Brain microvascular endothelial cell (primary cell): Measurements from ENCODE around the gene HOXC12.

Source experiments
- DNase-seq: peaks from one replicate; pipeline ENCODE4 v3.0.0-alpha.2; 2020
- H3K27ac ChIP-seq: fragments of 250-450 bp; sonication (Bioruptor Pico); 2 replicates; pipeline ENCODE4 v1.5.1; 2020; ENCODE audit warnings: mild to moderate bottlenecking, moderate library complexity
- H3K27me3 ChIP-seq: fragments of 250-450 bp; sonication (Bioruptor Pico); replicated peaks from 2 replicates; pipeline ENCODE4 v1.5.1; 2020; ENCODE audit warnings: mild to moderate bottlenecking
- H3K36me3 ChIP-seq: fragments of 250-450 bp; sonication (Bioruptor Pico); replicated peaks from 2 replicates; pipeline ENCODE4 v1.5.1; 2020; ENCODE audit warnings: mild to moderate bottlenecking
- H3K4me3 ChIP-seq: 2 replicates; pipeline ENCODE4 v1.5.1; 2011; ENCODE audit warnings: low read depth, mild to moderate bottlenecking, control low read depth, low read length, moderate library complexity
- in situ Hi-C: cut with HindIII; loops from 2 replicates; pipeline ENCODE4 v1.10.0; 2017; ENCODE audit warnings: low sequenced_read_pairs, low pct_ligation_motif_present
- TF ChIP-seq, protein P1 (sequence below): IDR thresholded peaks from 2 replicates; pipeline ENCODE4 v1.5.1; 2011; ENCODE audit warnings: low read depth, mild to moderate bottlenecking, moderate library complexity, low read length, control low read depth, inconsistent platforms; ENCODE audit errors: missing control alignments

Gene HOXC12

DNA sequence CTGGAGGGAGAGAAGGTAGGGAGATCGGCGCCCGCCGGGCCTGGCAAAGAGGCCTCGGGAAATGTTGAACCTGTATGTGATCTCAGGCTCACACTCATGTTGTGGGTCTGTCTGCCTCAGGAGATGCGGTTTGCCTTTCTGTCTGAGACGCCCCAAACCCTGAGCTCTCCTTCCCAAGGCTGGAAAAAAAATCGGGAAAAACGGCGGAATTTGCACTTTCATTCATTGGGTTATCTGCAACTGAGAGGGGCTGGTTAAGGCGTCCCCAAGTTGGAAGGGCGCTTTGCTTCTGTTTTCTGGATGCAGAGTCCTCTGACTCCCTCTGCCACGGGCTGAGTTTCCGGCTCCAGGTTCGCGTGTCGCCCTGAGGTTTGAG lies 40.3 kb downstream of the HOXC12 start:
- TF ChIP-seq, protein P1, sequence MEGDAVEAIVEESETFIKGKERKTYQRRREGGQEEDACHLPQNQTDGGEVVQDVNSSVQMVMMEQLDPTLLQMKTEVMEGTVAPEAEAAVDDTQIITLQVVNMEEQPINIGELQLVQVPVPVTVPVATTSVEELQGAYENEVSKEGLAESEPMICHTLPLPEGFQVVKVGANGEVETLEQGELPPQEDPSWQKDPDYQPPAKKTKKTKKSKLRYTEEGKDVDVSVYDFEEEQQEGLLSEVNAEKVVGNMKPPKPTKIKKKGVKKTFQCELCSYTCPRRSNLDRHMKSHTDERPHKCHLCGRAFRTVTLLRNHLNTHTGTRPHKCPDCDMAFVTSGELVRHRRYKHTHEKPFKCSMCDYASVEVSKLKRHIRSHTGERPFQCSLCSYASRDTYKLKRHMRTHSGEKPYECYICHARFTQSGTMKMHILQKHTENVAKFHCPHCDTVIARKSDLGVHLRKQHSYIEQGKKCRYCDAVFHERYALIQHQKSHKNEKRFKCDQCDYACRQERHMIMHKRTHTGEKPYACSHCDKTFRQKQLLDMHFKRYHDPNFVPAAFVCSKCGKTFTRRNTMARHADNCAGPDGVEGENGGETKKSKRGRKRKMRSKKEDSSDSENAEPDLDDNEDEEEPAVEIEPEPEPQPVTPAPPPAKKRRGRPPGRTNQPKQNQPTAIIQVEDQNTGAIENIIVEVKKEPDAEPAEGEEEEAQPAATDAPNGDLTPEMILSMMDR = no peak
- H3K27me3 ChIP-seq = peaks cover 94% of the 10 kb centered on the region
- no peak overlapping the region for H3K4me3 ChIP-seq
- no peaks in the 10 kb centered on the region for H3K36me3 ChIP-seq
- DNase-seq = no peak
- H3K27ac ChIP-seq = no peak overlapping the region
- in situ Hi-C loops = no loop called here

DNA sequence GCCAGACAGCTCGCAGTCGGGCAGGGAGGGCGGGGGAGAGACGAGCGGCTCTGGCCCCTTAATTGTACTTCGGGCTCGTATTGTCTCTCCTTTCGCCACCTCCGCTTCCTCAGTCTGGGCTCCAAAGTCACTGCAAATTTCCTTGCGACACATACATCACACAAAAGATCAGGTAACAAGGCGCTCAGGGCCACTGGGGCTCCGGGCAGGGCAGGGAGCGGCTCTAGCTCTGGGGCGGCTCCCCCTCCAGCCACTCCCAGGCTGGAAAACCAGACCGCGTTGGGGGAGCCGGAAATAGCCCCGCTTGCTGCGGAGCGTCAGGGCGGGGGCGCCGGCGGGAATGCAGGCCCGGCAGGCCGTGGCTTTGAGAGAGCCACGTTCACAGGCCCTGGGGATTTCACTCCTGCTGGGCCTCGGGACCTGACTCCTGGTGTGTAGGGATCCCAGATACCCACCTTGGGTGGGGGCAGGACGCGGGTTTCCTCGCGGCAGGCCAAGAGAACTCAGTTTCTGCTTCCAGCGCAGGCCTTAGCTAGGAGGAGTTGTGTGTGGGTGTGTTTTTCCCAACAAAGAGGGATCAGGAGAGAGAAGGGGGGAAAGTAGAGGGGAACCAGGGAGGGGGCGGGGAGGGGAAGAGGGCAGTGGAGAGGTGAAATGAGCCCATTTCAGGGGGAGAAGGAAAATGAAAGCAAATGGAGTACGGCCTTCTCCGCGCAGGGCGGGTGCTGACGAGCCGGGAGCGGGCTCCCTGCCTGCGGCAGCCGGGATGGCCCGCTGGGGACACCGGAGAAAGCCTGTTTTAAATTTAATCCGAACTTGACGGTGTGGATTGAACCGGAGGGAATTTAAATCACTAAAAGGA lies 40.9 kb downstream of the HOXC12 start:
- peak overlapping the region; percentile 22 for H3K4me3 ChIP-seq
- H3K27me3 ChIP-seq = peaks cover 94% of the 10 kb centered on the region
- TF ChIP-seq, protein P1 = no peak
- no peaks in the 10 kb centered on the region for H3K36me3 ChIP-seq
- no peak for DNase-seq
- H3K27ac ChIP-seq = no peak overlapping the region
- in situ Hi-C loops = no loop called here

DNA sequence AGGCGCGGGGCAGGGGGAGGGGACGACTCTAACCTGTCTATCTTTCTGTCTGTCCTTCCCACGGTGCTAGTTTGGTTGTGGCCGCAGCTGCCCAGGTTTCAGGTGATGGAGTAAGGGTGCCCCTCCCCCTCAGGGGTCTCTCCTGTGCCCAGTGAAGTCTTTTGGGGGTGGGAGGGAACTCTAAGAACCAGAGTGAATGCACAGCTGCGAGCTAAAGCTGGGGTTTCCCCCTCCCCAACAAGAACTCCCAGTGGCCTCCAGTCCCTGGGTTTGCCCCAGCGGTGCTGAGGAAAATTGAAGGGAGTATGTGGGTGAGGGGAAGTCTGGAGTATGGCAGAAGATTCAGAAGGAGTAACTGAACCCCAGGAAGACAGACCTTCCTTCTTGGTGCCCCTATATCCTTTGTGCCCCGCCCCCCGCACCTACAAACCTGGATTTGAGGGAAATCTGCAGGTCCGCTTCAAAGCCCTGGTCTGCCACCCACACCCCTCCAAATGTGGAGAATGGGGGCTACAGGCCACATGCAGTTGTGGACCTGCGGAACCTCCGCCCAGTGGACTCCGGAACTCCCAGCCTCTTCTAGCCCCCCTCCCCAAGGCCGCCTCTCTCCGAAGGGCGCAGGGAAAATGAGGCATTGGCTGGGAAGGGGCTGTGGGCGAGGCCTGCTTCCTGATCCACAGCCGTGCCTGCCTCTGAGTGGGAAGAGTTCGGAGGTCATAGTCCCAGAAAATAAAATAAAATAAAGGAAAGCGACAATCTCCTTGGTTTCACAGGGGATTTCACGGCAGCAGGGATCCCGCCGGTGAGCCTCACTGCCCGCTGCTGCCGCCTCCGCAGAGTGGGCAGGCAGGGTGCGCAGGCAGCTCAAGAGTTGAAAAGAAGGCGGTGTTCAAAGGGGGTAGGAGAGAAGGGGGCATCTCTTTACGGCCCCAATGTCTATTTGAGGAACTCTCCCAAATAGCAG lies 41.8 kb downstream of the HOXC12 start:
- TF ChIP-seq, protein P1 = no peak
- Histone ChIP-seq H3K27ac (no peak overlapping the region), H3K36me3 (no peaks in the 10 kb centered on the region), H3K27me3 (peaks cover 94% of the 10 kb centered on the region), H3K4me3 (no peak overlapping the region)
- DNase-seq = no peak
- in situ Hi-C loops = no loop called here

- no peak overlapping the region for H3K4me3 ChIP-seq
- TF ChIP-seq, protein P1 = no peak
- no peak overlapping the region for H3K27ac ChIP-seq
Observed at GRCh38 chr12:53997204-53998109, 42.8 kb downstream of the HOXC12 start.

DNA sequence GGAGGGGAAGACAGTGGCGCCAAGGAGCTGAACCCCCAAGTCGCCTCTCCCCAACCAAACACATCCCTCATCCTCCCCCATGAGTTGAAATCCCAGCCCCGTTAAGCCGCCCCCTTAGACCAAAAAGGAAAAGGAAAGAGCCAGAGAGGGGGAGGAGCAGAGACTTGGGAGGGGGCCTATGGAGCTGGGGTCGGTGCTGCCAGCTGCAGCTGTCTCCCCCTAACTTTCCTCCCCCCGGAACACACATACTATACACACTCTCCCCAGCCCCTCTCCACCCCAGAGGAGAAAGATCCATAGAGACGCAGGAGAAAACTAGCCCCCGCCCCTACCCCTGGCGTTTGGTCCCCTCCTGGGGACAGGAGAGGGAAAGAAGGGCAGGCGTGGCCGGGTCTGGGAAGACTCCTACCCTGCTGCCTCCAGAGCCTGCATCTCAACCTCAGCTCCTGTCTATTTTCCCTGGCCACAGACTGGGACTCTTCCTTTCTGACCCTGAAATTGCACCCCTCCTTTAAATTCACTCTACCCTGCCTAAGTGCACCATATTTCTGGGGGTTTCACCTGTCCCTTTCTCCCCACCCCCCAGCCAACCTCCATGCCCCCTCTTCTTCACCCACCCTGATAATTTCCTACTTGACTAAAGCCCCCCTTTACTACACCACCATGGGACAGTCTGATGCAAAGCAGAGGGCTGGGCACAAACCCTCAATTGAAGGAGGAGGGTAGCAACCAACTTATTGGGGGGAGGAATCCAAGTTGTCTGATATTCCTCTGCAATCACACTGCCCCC lies 43.6 kb downstream of the HOXC12 start:
- H3K27me3 ChIP-seq = peaks cover 96% of the 10 kb centered on the region
- no peak overlapping the region for H3K27ac ChIP-seq
- TF ChIP-seq, protein P1 = no peak
- H3K4me3 ChIP-seq = no peak overlapping the region
- DNase-seq = no peak
- in situ Hi-C loops = no loop called here
- no peaks in the 10 kb centered on the region for H3K36me3 ChIP-seq

More at GRCh38 chr12:53997204-53998109, 42.8 kb downstream of the HOXC12 start:
- no peak for DNase-seq
- Histone ChIP-seq H3K27me3 (peaks cover 94% of the 10 kb centered on the region), H3K36me3 (no peaks in the 10 kb centered on the region)
- in situ Hi-C loops = no loop called here
